Neural progenitor cell (in vitro differentiated cells): Measurements from ENCODE around the gene AGPAT1. TPM values are rescaled to one million over a fixed set of nuclear protein-coding genes. Genes with fewer than 3 reads are reported as not detected.
A peak's percentile ranks its signal among the peaks of the same experiment; 100 is the strongest.

Experiments
- DNase-seq: peaks from one replicate; pipeline ENCODE4 v3.0.0-alpha.2; 2016; ENCODE audit warnings: low spot score
- H2AFZ ChIP-seq: fragments of 200-600 bp; sonication (generic); replicated peaks from 2 replicates; pipeline ENCODE4 v1.6.1; 2016; ENCODE audit warnings: antibody characterized with exemption
- H3F3A ChIP-seq: fragments of 200-600 bp; sonication (generic); 2 replicates; pipeline ENCODE4 v1.6.1; 2016; ENCODE audit warnings: antibody characterized with exemption, low read depth
- H3K27ac ChIP-seq: fragments of 200-600 bp; sonication (generic); 2 replicates; pipeline ENCODE4 v1.5.1; 2016; ENCODE audit warnings: mild to moderate bottlenecking
- H3K27me3 ChIP-seq: fragments of 200-600 bp; sonication (generic); 2 replicates; pipeline ENCODE4 v1.6.1; 2016; ENCODE audit warnings: mild to moderate bottlenecking, moderate library complexity
- H3K36me3 ChIP-seq: fragments of 200-600 bp; sonication (generic); 2 replicates; pipeline ENCODE4 v1.5.1; 2016
- H3K4me1 ChIP-seq: fragments of 200-600 bp; sonication (generic); 2 replicates; pipeline ENCODE4 v1.6.1; 2016; ENCODE audit warnings: mixed run types
- H3K4me2 ChIP-seq: fragments of 200-600 bp; sonication (generic); 2 replicates; pipeline ENCODE4 v1.6.1; 2016
- H3K4me3 ChIP-seq: fragments of 200-600 bp; sonication (generic); 2 replicates; pipeline ENCODE4 v1.5.1; 2016
- H3K79me2 ChIP-seq: fragments of 200-600 bp; sonication (generic); 2 replicates; pipeline ENCODE4 v1.6.1; 2016; ENCODE audit warnings: low read depth
- H3K9ac ChIP-seq: fragments of 200-600 bp; sonication (generic); 2 replicates; pipeline ENCODE4 v1.6.1; 2016
- H3K9me3 ChIP-seq: fragments of 200-600 bp; sonication (generic); 2 replicates; pipeline ENCODE4 v1.5.1; 2016; ENCODE audit warnings: low read depth
- H4K20me1 ChIP-seq: fragments of 200-600 bp; sonication (generic); 2 replicates; pipeline ENCODE4 v1.6.1; 2016; ENCODE audit warnings: low read depth
- H3K27ac Mint-ChIP-seq: 3 replicates; pipeline ENCODE4 v1.8.0; 2021; ENCODE audit warnings: mixed read lengths
- H3K27me3 Mint-ChIP-seq: 2 replicates; pipeline ENCODE4 v1.8.0; 2022; ENCODE audit warnings: low read depth, mild to moderate bottlenecking, inconsistent platforms, moderate library complexity, mixed read lengths; ENCODE audit not compliant: insufficient read depth
- H3K36me3 Mint-ChIP-seq: 3 replicates; pipeline ENCODE4 v1.8.0; 2021; ENCODE audit warnings: mixed read lengths
- H3K4me1 Mint-ChIP-seq: 3 replicates; pipeline ENCODE4 v1.8.0; 2021; ENCODE audit warnings: mixed read lengths
- H3K4me3 Mint-ChIP-seq: 3 replicates; pipeline ENCODE4 v1.8.0; 2021; ENCODE audit warnings: mild to moderate bottlenecking, moderate library complexity, mixed read lengths
- H3K9me3 Mint-ChIP-seq: 3 replicates; pipeline ENCODE4 v1.8.0; 2020; ENCODE audit warnings: mixed read lengths
- CTCF ChIP-seq: fragments of 200-600 bp; sonication (generic); IDR thresholded peaks from 2 replicates; pipeline ENCODE4 v1.5.1; 2017; ENCODE audit warnings: antibody characterized with exemption, mild to moderate bottlenecking
- EZH2 ChIP-seq: fragments of 200-600 bp; sonication (generic); IDR thresholded peaks from 2 replicates; pipeline ENCODE4 v1.6.1; 2017; ENCODE audit warnings: antibody characterized with exemption, mild to moderate bottlenecking, moderate library complexity
- EZH2phosphoT487 ChIP-seq: fragments of 200-600 bp; sonication (generic); IDR thresholded peaks from 2 replicates; pipeline ENCODE4 v1.6.1; 2017; ENCODE audit warnings: antibody characterized with exemption
- total RNA-seq: library from RNA; depleted of rRNA; stranded (reverse); fragments of >200 nt; gene quantifications from 2 replicates; pipeline ENCODE4 v1.2.3, GENCODE V29; 2015; ENCODE audit warnings: low replicate concordance

The AGPAT1 gene
- total RNA-seq = 46.9 and 105 TPM in 2 replicates

GRCh38 chr6:32175711-32176475 lies at the start of gene AGPAT1:
TSS of gene AGPAT1 (minus strand) at chr6:32176084. CDS start at chr6:32171496, 4,588 bp downstream.
- peak; percentile 97 for DNase-seq
- no peaks in the 10 kb centered on the region for H3K9me3 ChIP-seq
- peaks cover 24% of the 10 kb centered on the region for H3K4me1 ChIP-seq
- peak within 1 kb of the TSS; percentile 90 for H3K27ac Mint-ChIP-seq
- peaks cover 67% of the 10 kb centered on the region for H3K79me2 ChIP-seq
- H3F3A ChIP-seq = peaks cover 20% of the 10 kb centered on the region
- H3K9me3 Mint-ChIP-seq = no peaks in the 10 kb centered on the region
- H3K4me2 ChIP-seq = peak within 1 kb of the TSS; percentile 93
- H3K4me1 Mint-ChIP-seq = peaks cover 38% of the 10 kb centered on the region
- peak within 1 kb of the TSS; percentile 93 for H3K27ac ChIP-seq
- TF ChIP-seq CTCF (no peak), EZH2 (no peak)
- peak within 1 kb of the TSS; percentile 97 for H3K4me3 Mint-ChIP-seq
- H3K27me3 ChIP-seq = no peaks in the 10 kb centered on the region
- H3K4me3 ChIP-seq = peak within 1 kb of the TSS; percentile 99
- peaks cover 18% of the 10 kb centered on the region for H3K36me3 Mint-ChIP-seq
- H2AFZ ChIP-seq = no peak within 1 kb of the TSS
- H3K27me3 Mint-ChIP-seq = peaks cover 8% of the 10 kb centered on the region
- H4K20me1 ChIP-seq = peaks cover 31% of the 10 kb centered on the region
- peak within 1 kb of the TSS; percentile 97 for H3K9ac ChIP-seq
- H3K36me3 ChIP-seq = no peaks in the 10 kb centered on the region

- TF ChIP-seq EZH2 = no peak
- Histone ChIP-seq H3K79me2 (no peaks in the 10 kb centered on the region), H3K27me3 (no peaks in the 10 kb centered on the region), H4K20me1 (no peaks in the 10 kb centered on the region), H3K9ac (no peak overlapping the region), H3K36me3 (no peaks in the 10 kb centered on the region), H3K27ac (no peak overlapping the region), H3K4me1 (no peaks in the 10 kb centered on the region), H3K4me2 (no peak overlapping the region), H2AFZ (no peak overlapping the region), H3F3A (no peaks in the 10 kb centered on the region), H3K9me3 (no peaks in the 10 kb centered on the region), H3K4me3 (no peak overlapping the region)
- DNase-seq = no peak
- Mint-ChIP-seq H3K4me3 (no peak overlapping the region), H3K27me3 (peaks cover 4% of the 10 kb centered on the region), H3K4me1 (peaks cover 7% of the 10 kb centered on the region), H3K9me3 (no peaks in the 10 kb centered on the region), H3K36me3 (no peaks in the 10 kb centered on the region), H3K27ac (no peak overlapping the region)
Measured at GRCh38 chr6:32224696-32225095, 48.8 kb upstream of the AGPAT1 start.

- H3K9me3 ChIP-seq = no peaks in the 10 kb centered on the region
- H4K20me1 ChIP-seq = no peaks in the 10 kb centered on the region
- H3K4me1 ChIP-seq = no peaks in the 10 kb centered on the region
- no peak for TF ChIP-seq EZH2phosphoT487
- Mint-ChIP-seq H3K4me1 (peaks cover 7% of the 10 kb centered on the region), H3K4me3 (no peak within 1 kb of the TSS), H3K27ac (peak within 1 kb of the TSS; percentile 86), H3K27me3 (peaks cover 7% of the 10 kb centered on the region), H3K9me3 (no peaks in the 10 kb centered on the region), H3K36me3 (no peaks in the 10 kb centered on the region)
- DNase-seq = no peak
- no peak within 1 kb of the TSS for H3K4me2 ChIP-seq
- H2AFZ ChIP-seq = peak within 1 kb of the TSS; percentile 72
- no peaks in the 10 kb centered on the region for H3K36me3 ChIP-seq
- no peak within 1 kb of the TSS for H3K4me3 ChIP-seq
- H3F3A ChIP-seq = no peaks in the 10 kb centered on the region
- no peaks in the 10 kb centered on the region for H3K79me2 ChIP-seq
- H3K27me3 ChIP-seq = no peaks in the 10 kb centered on the region
- H3K9ac ChIP-seq = no peak within 1 kb of the TSS
- no peak within 1 kb of the TSS for H3K27ac ChIP-seq
Measured at GRCh38 chr6:32223258-32224235, 47.7 kb upstream of the AGPAT1 start, which contains the start of gene NOTCH4. TSS of gene NOTCH4 (minus strand) at chr6:32224067. CDS start at chr6:32223928, 139 bp downstream.
